ENCODE data around the gene MS4A1. TPM values are rescaled to one million over a fixed set of nuclear protein-coding genes. Genes with fewer than 3 reads are reported as not detected.
"Not testable (repeated sequence)": the region's sequence is repeated elsewhere in the genome, so short reads cannot be mapped to it uniquely, and the experiment has no call there.

Gene MS4A1
- total RNA-seq, 1 donor from 2014 or later: not detected

- TF ChIP-seq CTCF (conservative IDR thresholded peaks at IDR 0.05; ENCODE audit: low read depth, low read length): no peak
- no peak for DNase-seq (ENCODE audit: low read depth)
- no peak overlapping the region for H3K4me3 ChIP-seq (ENCODE audit: low read depth, low read length)
These were observed 22.2 kb upstream of the MS4A1 start for GRCh38 chr11:60433401-60433800.

GRCh38 chr11:60447070-60447469, 8.6 kb upstream of the MS4A1 start:
- no peak for TF ChIP-seq CTCF (conservative IDR thresholded peaks at IDR 0.05; ENCODE audit: low read depth, low read length)
- DNase-seq (ENCODE audit: low read depth): no peak
- no peak overlapping the region for H3K4me3 ChIP-seq (ENCODE audit: low read depth, low read length)

- no peak overlapping the region for H3K4me3 ChIP-seq (ENCODE audit: low read depth, low read length)
- TF ChIP-seq CTCF (conservative IDR thresholded peaks at IDR 0.05; ENCODE audit: low read depth, low read length): no peak
- no peak for DNase-seq (ENCODE audit: low read depth)
These were observed 7.8 kb upstream of the MS4A1 start for GRCh38 chr11:60447846-60448245.

GRCh38 chr11:60451185-60451584, 4.5 kb upstream of the MS4A1 start:
- H3K4me3 ChIP-seq (ENCODE audit: low read depth, low read length); DNase-seq (ENCODE audit: low read depth): not testable (repeated sequence)

- no peak overlapping the region for H3K4me3 ChIP-seq (ENCODE audit: low read depth, low read length)
- DNase-seq (ENCODE audit: low read depth): no peak
- no peak for TF ChIP-seq CTCF (conservative IDR thresholded peaks at IDR 0.05; ENCODE audit: low read depth, low read length)
These were observed 1.4 kb upstream of the MS4A1 start for GRCh38 chr11:60454212-60454611.

GRCh38 chr11:60457576-60457975, 1.9 kb downstream of the MS4A1 start:
- no peak for TF ChIP-seq CTCF (conservative IDR thresholded peaks at IDR 0.05; ENCODE audit: low read depth, low read length)
- DNase-seq (ENCODE audit: low read depth): no peak
- no peak overlapping the region for H3K4me3 ChIP-seq (ENCODE audit: low read depth, low read length)

- no peak for TF ChIP-seq CTCF (conservative IDR thresholded peaks at IDR 0.05; ENCODE audit: low read depth, low read length)
- H3K4me3 ChIP-seq (ENCODE audit: low read depth, low read length): no peak overlapping the region
- no peak for DNase-seq (ENCODE audit: low read depth)
These were observed 3.7 kb downstream of the MS4A1 start for GRCh38 chr11:60459345-60459744.

- no peak for TF ChIP-seq CTCF (conservative IDR thresholded peaks at IDR 0.05; ENCODE audit: low read depth, low read length)
- DNase-seq (ENCODE audit: low read depth): no peak
- H3K4me3 ChIP-seq (ENCODE audit: low read depth, low read length): no peak overlapping the region
These were observed 13.2 kb downstream of the MS4A1 start for GRCh38 chr11:60468829-60469228.
